GM19467 (cell line): ENCODE measurements around the gene SGCA.

Experiments
- ATAC-seq: cut with Tn5 transposase; IDR thresholded peaks from one replicate; pipeline ENCODE4 v1.9.1; 2021; ENCODE audit warnings: mild to moderate bottlenecking, moderate library complexity; ENCODE audit not compliant: unreplicated experiment

Gene SGCA

DNA sequence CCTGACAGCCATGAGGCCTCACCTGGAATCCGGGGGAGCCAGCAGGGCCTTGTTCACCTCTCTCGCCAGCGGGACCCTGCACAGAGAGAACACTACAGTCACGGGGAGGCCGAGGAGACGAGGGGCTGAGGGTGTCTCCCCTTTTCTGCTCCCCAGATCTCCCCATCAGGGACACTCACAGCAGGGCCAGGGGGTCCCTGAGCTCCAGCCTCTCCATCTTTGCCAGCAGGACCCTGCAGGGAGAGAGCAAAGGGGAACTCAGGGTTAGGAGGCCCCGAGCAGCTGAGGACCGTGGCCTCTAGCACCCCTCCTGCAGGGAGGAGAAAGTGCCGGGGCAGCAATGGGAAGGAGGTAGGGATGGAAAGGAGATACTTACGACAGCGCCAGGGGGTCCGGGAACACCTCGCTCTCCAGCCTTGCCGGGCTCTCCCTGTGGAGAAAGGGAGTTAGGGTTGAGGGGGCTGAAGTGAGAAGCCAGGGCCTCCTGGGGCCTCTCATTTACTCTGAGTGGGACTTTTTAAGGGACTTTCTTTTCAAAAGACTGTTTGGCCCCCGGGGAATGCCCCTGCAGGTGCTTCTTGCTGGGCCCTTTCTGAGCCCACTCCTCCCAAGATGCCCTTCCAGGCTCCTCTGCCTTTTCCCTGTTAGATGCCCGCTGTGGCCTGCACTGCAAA is 26.9 kb downstream of the SGCA start:
- no peak for ATAC-seq

GRCh38 chr17:50194140-50194933 is 28.5 kb downstream of the SGCA start:
- no peak for ATAC-seq

DNA sequence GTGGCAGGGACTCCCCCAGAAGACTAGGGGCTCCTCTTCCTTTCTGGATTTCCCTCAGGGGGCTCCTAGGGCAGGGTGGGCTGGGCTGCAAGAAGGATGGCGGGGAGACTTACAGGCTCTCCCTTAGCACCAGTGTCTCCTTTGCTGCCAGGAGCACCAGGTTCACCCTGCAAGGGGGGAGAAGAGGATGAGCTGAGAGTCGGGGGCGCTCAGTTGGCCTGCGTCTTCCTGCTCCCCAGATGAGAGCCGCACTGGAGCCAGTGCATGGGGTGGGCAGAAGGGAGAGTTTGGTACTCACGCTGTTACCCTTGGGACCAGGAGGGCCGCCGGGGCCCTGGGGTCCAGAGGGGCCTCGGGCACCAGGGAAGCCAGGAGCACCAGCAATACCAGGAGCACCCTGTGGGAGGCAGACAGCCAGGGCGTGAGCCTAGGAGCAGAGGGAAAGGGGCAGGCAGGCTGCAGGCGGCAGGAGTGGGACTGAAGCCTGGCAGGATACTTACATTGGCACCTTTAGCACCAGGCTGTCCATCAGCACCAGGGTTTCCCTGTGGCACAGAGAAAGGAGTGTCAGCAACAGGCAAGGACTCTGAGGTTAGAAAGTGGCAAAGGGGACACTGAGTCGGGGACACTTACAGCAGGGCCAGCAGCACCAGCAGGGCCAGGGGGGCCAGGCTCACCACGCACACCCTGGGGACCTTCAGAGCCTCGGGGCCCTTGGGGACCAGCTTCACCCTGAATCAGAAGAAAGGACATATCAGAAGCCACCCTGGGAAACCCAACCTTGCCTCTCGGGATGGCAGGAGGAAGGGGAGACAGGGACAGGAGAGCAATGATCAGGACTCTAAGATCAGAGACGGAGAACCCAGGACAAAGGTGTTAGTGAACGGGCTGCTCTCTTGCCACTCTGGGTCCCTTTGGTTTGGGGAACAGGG is 29.4 kb downstream of the SGCA start:
- no peak for ATAC-seq

- no peak for ATAC-seq
Observed at GRCh38 chr17:50196036-50196435, 30.2 kb downstream of the SGCA start.

- no peak for ATAC-seq
Observed at GRCh38 chr17:50196826-50197225, 31.0 kb downstream of the SGCA start.

GRCh38 chr17:50198026-50198669 is 32.3 kb downstream of the SGCA start:
- ATAC-seq, result no peak

DNA sequence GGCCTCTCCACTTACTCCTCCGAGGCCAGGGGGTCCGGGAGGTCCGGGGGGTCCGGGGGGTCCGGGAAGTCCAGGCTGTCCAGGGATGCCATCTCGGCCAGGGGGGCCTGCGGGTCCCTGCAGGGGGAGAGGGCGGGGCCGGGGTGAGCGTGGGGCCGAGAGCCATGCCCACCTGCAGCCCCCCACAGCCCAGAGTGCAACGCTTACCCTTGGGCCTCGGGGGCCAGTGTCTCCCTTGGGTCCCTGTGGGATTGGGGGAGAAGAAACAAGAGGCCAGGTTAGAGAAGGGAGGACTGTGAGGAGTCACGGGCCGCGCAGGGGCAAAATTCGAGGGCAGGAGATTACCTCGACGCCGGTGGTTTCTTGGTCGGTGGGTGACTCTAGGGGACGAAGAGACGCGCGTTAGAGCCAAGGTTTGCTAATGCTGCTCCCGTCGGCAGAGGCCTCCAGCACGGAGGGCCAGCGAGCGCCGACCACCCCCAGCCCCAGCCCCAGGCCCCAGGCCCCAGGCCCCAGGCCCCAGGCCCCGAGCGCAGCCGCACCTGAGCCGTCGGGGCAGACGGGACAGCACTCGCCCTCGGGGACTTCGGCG is 33.5 kb downstream of the SGCA start:
- ATAC-seq, result no peak

GRCh38 chr17:50199803-50200456 is 34.1 kb downstream of the SGCA start:
- no peak for ATAC-seq

DNA sequence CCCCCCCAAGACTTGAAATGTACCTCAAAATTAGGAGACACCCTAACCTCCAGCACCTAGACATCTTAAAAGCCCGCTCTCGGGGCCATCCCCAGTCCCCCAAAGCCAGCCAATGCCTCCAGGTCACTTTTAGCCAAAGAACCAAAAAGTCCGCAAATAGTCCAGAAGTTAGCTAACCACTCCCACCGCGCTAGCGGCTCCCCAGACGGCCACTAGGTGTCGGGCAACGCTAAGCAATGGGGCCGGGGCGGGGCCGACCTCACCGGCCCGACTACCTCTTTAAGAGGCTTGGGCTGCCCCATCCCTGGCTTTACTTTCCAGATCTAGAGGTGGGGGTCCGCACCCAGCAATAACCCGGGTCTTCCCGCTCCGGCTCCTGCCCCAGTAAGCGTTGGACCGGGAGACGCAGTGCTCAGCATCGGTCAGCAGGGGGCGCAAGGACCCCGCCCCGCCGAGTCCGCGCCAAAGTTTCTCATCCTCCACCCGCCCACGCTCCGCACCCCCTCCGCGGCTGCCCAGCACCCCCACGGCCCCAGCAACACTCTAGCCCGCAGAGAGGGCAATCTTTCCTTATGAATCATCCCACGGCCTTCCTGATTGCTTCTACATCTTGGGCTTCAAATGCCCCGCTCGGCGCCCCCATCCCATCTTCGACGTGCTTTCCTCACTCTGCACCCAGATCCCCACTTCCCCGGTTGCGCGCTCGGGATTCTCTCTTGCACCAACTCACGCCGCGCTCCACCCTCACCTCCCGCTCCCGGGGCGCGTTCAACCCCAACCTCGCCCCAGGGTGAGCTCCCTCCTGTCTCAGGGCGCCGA is 34.9 kb downstream of the SGCA start:
- ATAC-seq, result no peak

GRCh38 chr17:50201276-50201854 is 35.6 kb downstream of the SGCA start, which contains the start of gene COL1A1:
TSS of gene COL1A1 (minus strand) at chr17:50201631. CDS start at chr17:50201513, 118 bp downstream.
- no peak for ATAC-seq

DNA sequence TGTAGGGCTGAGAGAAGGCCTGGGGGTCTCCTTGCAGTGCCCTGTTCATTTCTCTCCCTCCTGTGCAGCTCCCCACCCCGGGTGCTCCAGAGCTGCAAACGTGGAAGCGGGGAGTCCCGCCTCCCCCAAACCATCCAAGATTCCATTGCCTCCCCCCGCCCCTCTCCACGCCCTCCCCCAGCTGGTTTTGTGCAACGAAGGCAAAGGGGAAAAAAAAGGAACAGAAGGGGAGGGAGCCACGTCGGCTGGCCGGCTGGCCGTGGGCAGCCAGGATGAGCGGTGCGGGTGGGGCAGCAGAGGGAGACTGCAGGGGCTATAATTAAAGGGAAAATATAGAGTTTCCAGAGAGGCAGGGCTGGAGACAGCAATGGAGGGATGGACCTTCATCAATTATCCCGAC is 37.3 kb downstream of the SGCA start:
- no peak for ATAC-seq

DNA sequence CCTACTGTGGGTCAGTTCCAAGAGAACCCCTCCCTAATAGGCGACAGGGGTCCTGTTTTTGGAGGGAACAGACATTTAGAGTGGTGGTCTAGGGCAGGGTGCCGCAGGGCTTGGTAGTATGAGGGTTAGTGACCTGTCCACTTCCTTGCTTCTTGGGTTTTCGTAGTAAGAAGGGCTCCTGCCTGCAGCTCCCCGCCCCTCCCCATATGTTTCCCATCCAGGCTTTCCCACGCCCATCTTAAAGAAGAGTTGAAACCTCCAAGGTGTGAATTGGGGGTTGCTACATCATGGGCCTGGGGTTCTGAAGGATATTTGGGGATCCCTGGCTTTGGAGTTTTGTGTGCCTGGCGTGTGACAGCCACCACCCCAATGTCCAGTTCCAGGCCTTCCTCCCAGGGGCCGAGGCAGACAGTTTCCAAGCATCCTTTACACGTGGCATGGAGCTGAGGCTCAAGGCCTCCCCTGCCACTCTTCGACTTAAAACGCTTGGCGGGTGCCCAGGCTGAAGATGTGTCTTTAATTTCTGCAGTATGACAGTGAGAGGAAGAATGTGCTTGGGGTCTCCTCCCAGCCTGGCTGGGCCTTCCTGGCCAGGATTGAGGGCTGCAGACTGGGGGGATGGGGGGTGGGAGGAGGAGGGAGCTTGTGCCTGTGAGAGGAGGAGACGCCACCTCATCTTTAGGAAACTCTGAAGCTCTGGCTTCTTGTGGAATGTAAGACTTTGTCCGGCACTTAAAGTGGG is 38.0 kb downstream of the SGCA start:
- ATAC-seq, result no peak

GRCh38 chr17:50204431-50204830 is 38.6 kb downstream of the SGCA start:
- no peak for ATAC-seq

DNA sequence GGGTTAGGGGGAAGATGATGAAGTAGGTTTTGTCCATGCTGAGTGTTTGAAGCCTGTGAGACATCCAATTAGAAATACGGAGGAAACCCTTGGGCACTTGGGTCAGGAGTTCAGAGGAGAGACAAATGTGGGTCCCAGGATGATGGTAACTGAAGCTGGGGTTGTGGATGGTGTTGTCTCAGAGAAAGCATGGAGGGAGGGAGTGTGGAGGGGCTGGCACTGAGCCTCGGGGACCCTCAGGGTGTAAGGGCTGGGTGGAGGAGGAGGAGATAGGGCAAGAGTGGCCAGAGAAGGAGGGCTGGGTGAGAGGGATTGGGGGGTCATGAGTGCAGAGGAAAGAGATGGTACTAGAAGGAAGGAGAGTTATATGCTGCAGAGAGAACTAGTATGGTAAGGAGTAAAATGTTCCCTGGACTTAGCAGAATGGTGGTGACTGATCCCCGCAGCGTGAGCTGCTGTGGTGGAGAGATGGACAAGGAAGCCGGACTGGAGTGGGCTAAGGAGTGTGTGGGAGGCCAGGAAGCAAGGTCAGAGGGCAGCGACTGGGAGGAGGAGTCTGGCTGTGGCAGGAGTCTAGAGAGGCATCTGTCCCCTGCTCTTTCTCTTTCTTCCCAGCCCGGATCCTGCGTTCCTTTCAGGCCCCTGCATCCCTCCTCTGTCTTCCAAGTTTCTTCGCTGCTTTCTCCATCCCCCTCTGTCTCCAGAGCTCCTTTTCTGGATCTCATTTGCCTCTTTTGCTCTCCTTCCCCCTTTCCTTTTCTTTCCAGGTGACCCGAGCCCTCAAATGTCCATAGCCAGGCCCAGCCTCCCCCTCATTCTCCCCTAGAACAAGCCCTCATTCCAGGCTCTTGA is 39.5 kb downstream of the SGCA start:
- no peak for ATAC-seq

DNA sequence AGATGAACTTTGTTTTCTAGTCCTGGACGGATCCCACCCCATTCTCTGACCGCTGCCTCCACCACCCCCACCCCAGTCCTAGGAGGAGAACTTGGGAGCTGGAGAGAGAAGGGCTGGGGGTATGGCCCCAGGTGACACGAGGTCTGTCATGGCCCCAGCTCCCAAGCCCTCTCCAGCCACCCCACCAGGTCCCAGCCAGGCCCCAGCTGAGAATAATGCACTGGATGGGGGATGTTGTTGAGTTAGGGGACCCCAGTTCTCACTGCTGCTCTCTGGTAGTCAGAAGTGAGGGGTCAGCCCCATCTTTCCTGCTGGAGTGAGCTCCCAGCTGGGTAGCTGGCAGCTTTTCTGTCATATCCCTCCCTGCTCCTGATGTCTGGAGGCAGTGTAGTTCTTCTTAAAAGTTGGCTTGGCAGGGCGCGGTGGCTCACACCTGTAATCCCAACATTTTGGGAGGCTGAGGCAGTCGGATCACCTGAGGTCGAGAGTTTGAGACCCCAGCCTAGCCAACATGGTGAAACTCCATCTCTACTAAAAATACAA is 40.2 kb downstream of the SGCA start:
- ATAC-seq, result no peak

DNA sequence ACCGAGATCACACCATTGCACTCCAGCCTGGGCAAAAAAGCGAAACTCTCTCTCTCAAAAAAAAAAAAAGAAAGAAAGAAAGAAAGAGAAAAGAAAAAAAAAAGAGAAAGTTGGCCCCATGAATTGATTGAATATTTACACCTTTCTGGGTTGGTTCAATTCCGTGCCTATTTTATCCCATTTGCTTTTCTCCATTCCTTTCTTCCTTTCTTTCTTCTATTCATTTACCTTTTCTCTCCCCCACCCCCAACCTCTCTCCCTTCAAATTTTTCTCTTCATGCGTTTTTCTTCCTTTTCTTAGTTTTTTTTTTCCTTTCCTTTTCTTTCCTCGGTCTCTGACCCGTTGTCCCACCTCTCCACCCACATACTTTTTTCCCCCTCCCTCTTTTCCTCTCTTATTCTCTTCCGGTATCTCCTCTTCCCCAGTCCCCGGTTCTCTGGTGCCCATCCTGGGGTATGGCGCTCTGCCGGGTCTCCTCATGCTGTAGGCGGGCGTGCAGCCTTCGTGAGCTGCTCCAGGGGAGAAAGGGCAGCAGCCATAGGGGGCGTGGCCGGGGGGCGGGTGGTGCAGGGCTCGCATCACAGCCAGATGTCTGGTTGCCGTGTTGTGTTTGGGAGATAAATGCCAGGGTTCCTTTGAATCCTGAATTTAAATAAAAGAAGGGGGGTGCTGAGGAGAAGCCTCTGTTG is 40.9 kb downstream of the SGCA start:
- no peak for ATAC-seq
